Panc1 (cell line): ENCODE data around the gene BRD4. TPM values are rescaled to one million over a fixed set of nuclear protein-coding genes. Genes with fewer than 3 reads are reported as not detected.

Source experiments
- ATAC-seq: fragments of 200-7000 bp; cut with Tn5 transposase; 2 replicates; pipeline ENCODE4 v1.9.1; 2020; ENCODE audit warnings: mild to moderate bottlenecking, moderate library complexity
- BruUV-seq: library from RNA; stranded (reverse); fragments of 400-500 nt; replicated peaks from 2 replicates; lab custom pipeline; 2021; lab: Mats Ljungman, UMichigan
- CTCF ChIA-PET: fragments of 300-600 bp; sonication (Branson Sonifier 250); formaldehyde crosslinking; loops from one replicate; lab custom pipeline; 2022; ENCODE audit warnings: antibody characterized with exemption; lab: Charles Lee
- POLR2A ChIA-PET: fragments of 300-600 bp; sonication (Branson Sonifier 250); formaldehyde crosslinking; loops from one replicate; lab custom pipeline; 2022; ENCODE audit warnings: antibody characterized with exemption; lab: Charles Lee
- DNase-seq: peaks from one replicate; pipeline ENCODE4 v3.0.0-alpha.2; 2010; ENCODE audit warnings: low read depth, low spot score
- H3K27ac ChIP-seq: 2 replicates; pipeline ENCODE4 v1.5.1; 2011; ENCODE audit warnings: mild to moderate bottlenecking, low read length, inconsistent platforms
- H3K27me3 ChIP-seq: fragments of 200-500 bp; sonication (Bioruptor generic); 2 replicates; pipeline ENCODE4 v1.6.0; 2014; ENCODE audit warnings: low read length, inconsistent platforms; ENCODE audit not compliant: control insufficient read depth, insufficient read depth
- H3K36me3 ChIP-seq: fragments of 200-500 bp; sonication (Bioruptor generic); 2 replicates; pipeline ENCODE4 v1.5.1; 2014; ENCODE audit warnings: inconsistent platforms, mild to moderate bottlenecking, low read length, moderate library complexity; ENCODE audit not compliant: control insufficient read depth, insufficient read depth
- H3K4me1 ChIP-seq: 2 replicates; pipeline ENCODE4 v1.5.1; 2011; ENCODE audit warnings: inconsistent platforms, mild to moderate bottlenecking, low read length, moderate library complexity; ENCODE audit not compliant: control insufficient read depth, insufficient read depth
- H3K4me3 ChIP-seq, 2 experiments: 2 replicates each; pipeline ENCODE4 v1.5.1; 2011 to 2012; ENCODE audit warnings: low read depth in 2 of 2, low read length in 2 of 2, mild to moderate bottlenecking in 2 of 2, inconsistent platforms in 1 of 2, moderate library complexity in 1 of 2
- H3K9me3 ChIP-seq: fragments of 200-500 bp; sonication (Bioruptor generic); 2 replicates; pipeline ENCODE4 v1.5.1; 2014; ENCODE audit warnings: low read depth, mild to moderate bottlenecking, inconsistent platforms, low read length, moderate library complexity; ENCODE audit not compliant: control insufficient read depth, insufficient read depth
- POLR2AphosphoS5 ChIP-seq: IDR thresholded peaks from 2 replicates; pipeline ENCODE4 v1.6.1; 2012; ENCODE audit warnings: mild to moderate bottlenecking, low read depth, low read length, moderate library complexity
- SIN3A ChIP-seq: IDR thresholded peaks from 2 replicates; pipeline ENCODE4 v1.6.1; 2012; ENCODE audit warnings: low read depth, mild to moderate bottlenecking, low read length, moderate library complexity, borderline replicate concordance; ENCODE audit not compliant: insufficient read depth
- TCF7L2 ChIP-seq: IDR thresholded peaks from 2 replicates; pipeline ENCODE4 v1.6.1; 2011; ENCODE audit warnings: mild to moderate bottlenecking, low read depth, low read length, inconsistent platforms
- in situ Hi-C: cut with HindIII; loops from 2 replicates; pipeline ENCODE4 v1.10.0; 2016; ENCODE audit warnings: low sequenced_read_pairs, low pct_unique_long_range_greater_than_20kb
- intact Hi-C: fragments of 100-400 bp; cut with micrococcal nuclease; formaldehyde crosslinking; loops from one replicate; pipeline ENCODE4 v1.10.0; 2022; ENCODE audit not compliant: unreplicated experiment
- total RNA-seq: library from RNA; stranded (reverse); gene quantifications from one replicate; pipeline ENCODE4 v1.2.1, GENCODE V29; 2021; ENCODE audit not compliant: unreplicated experiment
- TF ChIP-seq, protein P1 (sequence below), 2 experiments: IDR thresholded peaks; 2 replicates each; pipeline ENCODE4 v1.6.1; 2011 to 2012; ENCODE audit warnings: low read depth in 2 of 2, control low read depth in 1 of 2, low read length in 1 of 2, mild to moderate bottlenecking in 1 of 2, moderate library complexity in 1 of 2; ENCODE audit not compliant: insufficient read depth in 1 of 2
- TF ChIP-seq, protein P2 (sequence below): fragments of 450-650 bp; IDR thresholded peaks from 2 replicates; pipeline ENCODE4 v1.5.1; 2017; ENCODE audit warnings: mild to moderate bottlenecking

The BRD4 gene
- total RNA-seq, 1 experiment from 2014 or later = 102 TPM

- ATAC-seq = no peak
- peaks cover 58% of the 10 kb centered on the region for H3K4me1 ChIP-seq
- H3K27me3 ChIP-seq = no peaks in the 10 kb centered on the region
- ChIA-PET POLR2A (no interaction called here), CTCF (no interaction called here)
- no peaks in the 10 kb centered on the region for H3K36me3 ChIP-seq
- intact Hi-C loops = no loop called here
- H3K9me3 ChIP-seq = no peaks in the 10 kb centered on the region
- TF ChIP-seq TCF7L2 (no peak), SIN3A (no peak), POLR2AphosphoS5 (no peak)
- TF ChIP-seq, protein P1, sequence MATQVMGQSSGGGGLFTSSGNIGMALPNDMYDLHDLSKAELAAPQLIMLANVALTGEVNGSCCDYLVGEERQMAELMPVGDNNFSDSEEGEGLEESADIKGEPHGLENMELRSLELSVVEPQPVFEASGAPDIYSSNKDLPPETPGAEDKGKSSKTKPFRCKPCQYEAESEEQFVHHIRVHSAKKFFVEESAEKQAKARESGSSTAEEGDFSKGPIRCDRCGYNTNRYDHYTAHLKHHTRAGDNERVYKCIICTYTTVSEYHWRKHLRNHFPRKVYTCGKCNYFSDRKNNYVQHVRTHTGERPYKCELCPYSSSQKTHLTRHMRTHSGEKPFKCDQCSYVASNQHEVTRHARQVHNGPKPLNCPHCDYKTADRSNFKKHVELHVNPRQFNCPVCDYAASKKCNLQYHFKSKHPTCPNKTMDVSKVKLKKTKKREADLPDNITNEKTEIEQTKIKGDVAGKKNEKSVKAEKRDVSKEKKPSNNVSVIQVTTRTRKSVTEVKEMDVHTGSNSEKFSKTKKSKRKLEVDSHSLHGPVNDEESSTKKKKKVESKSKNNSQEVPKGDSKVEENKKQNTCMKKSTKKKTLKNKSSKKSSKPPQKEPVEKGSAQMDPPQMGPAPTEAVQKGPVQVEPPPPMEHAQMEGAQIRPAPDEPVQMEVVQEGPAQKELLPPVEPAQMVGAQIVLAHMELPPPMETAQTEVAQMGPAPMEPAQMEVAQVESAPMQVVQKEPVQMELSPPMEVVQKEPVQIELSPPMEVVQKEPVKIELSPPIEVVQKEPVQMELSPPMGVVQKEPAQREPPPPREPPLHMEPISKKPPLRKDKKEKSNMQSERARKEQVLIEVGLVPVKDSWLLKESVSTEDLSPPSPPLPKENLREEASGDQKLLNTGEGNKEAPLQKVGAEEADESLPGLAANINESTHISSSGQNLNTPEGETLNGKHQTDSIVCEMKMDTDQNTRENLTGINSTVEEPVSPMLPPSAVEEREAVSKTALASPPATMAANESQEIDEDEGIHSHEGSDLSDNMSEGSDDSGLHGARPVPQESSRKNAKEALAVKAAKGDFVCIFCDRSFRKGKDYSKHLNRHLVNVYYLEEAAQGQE (IDR thresholded peaks at IDR 0.05; ENCODE audit: insufficient read depth in 1 of 2, low read depth in 2 of 2, low read length in 1 of 2) = no peak
- TF ChIP-seq, protein P2, sequence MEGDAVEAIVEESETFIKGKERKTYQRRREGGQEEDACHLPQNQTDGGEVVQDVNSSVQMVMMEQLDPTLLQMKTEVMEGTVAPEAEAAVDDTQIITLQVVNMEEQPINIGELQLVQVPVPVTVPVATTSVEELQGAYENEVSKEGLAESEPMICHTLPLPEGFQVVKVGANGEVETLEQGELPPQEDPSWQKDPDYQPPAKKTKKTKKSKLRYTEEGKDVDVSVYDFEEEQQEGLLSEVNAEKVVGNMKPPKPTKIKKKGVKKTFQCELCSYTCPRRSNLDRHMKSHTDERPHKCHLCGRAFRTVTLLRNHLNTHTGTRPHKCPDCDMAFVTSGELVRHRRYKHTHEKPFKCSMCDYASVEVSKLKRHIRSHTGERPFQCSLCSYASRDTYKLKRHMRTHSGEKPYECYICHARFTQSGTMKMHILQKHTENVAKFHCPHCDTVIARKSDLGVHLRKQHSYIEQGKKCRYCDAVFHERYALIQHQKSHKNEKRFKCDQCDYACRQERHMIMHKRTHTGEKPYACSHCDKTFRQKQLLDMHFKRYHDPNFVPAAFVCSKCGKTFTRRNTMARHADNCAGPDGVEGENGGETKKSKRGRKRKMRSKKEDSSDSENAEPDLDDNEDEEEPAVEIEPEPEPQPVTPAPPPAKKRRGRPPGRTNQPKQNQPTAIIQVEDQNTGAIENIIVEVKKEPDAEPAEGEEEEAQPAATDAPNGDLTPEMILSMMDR = no peak
- DNase-seq = no peak
- BruUV-seq = no TSS peak
- in situ Hi-C loops = no loop called here
- H3K27ac ChIP-seq = peak overlapping the region; percentile 79
- H3K4me3 ChIP-seq = no peak overlapping the region
Observed at GRCh38 chr19:15296841-15297415, 35.4 kb downstream of the BRD4 start.

GRCh38 chr19:15296353-15296752 lies 36.0 kb downstream of the BRD4 start:
- in situ Hi-C loops = no loop called here
- BruUV-seq = no TSS peak
- no peak overlapping the region for H3K4me3 ChIP-seq
- H3K27ac ChIP-seq = peak overlapping the region; percentile 61; the same call in 1 of the 2 replicates
- TF ChIP-seq TCF7L2 (no peak), POLR2AphosphoS5 (no peak), SIN3A (no peak)
- TF ChIP-seq, protein P2 = no peak
- TF ChIP-seq, protein P1 (IDR thresholded peaks at IDR 0.05; ENCODE audit: insufficient read depth in 1 of 2, low read depth in 2 of 2, low read length in 1 of 2) = no peak
- intact Hi-C loops = no loop called here
- ChIA-PET POLR2A (no interaction called here), CTCF (no interaction called here)
- no peaks in the 10 kb centered on the region for H3K36me3 ChIP-seq
- DNase-seq = no peak
- H3K4me1 ChIP-seq = peaks cover 57% of the 10 kb centered on the region
- ATAC-seq = no peak
- H3K9me3 ChIP-seq = no peaks in the 10 kb centered on the region
- H3K27me3 ChIP-seq = no peaks in the 10 kb centered on the region
